Endothelial cell of umbilical vein (primary cell): ENCODE measurements around the gene STOML1.
A peak's percentile ranks its signal among the peaks of the same experiment; 100 is the strongest.

ENCODE experiments used
- EZH2 ChIP-seq: IDR thresholded peaks from 2 replicates; pipeline ENCODE4 v1.6.1; 2012; ENCODE audit warnings: borderline replicate concordance, low read depth, mild to moderate bottlenecking, moderate library complexity, low read length, inconsistent platforms; ENCODE audit not compliant: severe bottlenecking
- FOS ChIP-seq: IDR thresholded peaks from 2 replicates; pipeline ENCODE4 v1.6.1; 2011; ENCODE audit warnings: mild to moderate bottlenecking, low read length, moderate library complexity, borderline replicate concordance; ENCODE audit not compliant: insufficient read depth
- GATA2 ChIP-seq: IDR thresholded peaks from 2 replicates; pipeline ENCODE4 v1.7.0; 2011; ENCODE audit warnings: low read depth, mild to moderate bottlenecking, moderate library complexity, mixed read lengths, low read length; ENCODE audit not compliant: insufficient read length, insufficient read depth
- MYC ChIP-seq: IDR thresholded peaks from one replicate; pipeline ENCODE4 v1.6.1; 2011; ENCODE audit warnings: mild to moderate bottlenecking, low read depth, low read length
- POLR2A ChIP-seq: IDR thresholded peaks from 2 replicates; pipeline ENCODE4 v1.6.1; 2012; ENCODE audit warnings: low read depth, mild to moderate bottlenecking, control low read depth, low read length
- POLR2AphosphoS5 ChIP-seq: IDR thresholded peaks from 2 replicates; pipeline ENCODE4 v1.6.1; 2012; ENCODE audit warnings: low read depth, mild to moderate bottlenecking, control low read depth, low read length, moderate library complexity; ENCODE audit not compliant: insufficient read depth
- TF ChIP-seq, protein P1 (sequence below), 2 donors: IDR thresholded peaks; 1 replicate in 1 of 2; 2 replicates in 1 of 2; pipeline ENCODE4 v1.5.1; 2011; ENCODE audit warnings: low read length in 2 of 2, mild to moderate bottlenecking in 2 of 2, moderate library complexity in 2 of 2, control low read depth in 1 of 2, inconsistent platforms in 1 of 2, low read depth in 1 of 2; ENCODE audit not compliant: insufficient read depth in 1 of 2; ENCODE audit errors: extremely low read depth in 1 of 2

DNA sequence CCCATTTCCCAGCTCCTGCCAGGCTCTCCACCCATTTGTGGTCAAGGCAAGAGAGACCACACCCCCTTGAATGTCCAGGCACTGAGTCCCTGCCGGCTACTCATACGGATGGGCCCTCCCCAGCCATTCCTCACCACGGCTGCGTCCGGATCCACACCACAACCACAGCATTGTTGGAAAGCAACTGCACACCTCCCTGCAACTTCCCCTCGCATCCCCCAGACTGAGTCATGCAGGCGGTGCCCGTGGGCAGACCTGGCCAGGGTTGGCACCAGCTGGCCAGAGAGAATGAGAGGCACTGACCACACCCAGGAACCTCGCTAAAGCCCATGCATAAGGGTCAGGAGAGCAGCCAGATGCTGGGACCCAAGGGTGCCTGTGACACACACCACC is 35.4 kb downstream of the STOML1 start:
- TF ChIP-seq POLR2A, result no peak
- TF ChIP-seq, protein P1, sequence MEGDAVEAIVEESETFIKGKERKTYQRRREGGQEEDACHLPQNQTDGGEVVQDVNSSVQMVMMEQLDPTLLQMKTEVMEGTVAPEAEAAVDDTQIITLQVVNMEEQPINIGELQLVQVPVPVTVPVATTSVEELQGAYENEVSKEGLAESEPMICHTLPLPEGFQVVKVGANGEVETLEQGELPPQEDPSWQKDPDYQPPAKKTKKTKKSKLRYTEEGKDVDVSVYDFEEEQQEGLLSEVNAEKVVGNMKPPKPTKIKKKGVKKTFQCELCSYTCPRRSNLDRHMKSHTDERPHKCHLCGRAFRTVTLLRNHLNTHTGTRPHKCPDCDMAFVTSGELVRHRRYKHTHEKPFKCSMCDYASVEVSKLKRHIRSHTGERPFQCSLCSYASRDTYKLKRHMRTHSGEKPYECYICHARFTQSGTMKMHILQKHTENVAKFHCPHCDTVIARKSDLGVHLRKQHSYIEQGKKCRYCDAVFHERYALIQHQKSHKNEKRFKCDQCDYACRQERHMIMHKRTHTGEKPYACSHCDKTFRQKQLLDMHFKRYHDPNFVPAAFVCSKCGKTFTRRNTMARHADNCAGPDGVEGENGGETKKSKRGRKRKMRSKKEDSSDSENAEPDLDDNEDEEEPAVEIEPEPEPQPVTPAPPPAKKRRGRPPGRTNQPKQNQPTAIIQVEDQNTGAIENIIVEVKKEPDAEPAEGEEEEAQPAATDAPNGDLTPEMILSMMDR (IDR thresholded peaks at IDR 0.05; ENCODE audit: extremely low read depth in 1 of 2, insufficient read depth in 1 of 2, low read depth in 1 of 2, low read length in 2 of 2), result no peak
- no peak for TF ChIP-seq MYC
- peak; percentile 92 for TF ChIP-seq FOS
- TF ChIP-seq EZH2, result no peak
- peak; percentile 55 for TF ChIP-seq POLR2AphosphoS5
- TF ChIP-seq GATA2, result no peak
